Left ventricle myocardium superior (tissue), 1 donor: ENCODE measurements around the gene IL20. TPM values are rescaled to one million over a fixed set of nuclear protein-coding genes. Genes with fewer than 3 reads are reported as not detected.

Experiments
- ATAC-seq: fragments of 200-7000 bp; cut with Tn5 transposase; one replicate; pipeline ENCODE4 v1.9.1; 2020; ENCODE audit warnings: mild to moderate bottlenecking, moderate library complexity
- DNase-seq: peaks from one replicate; pipeline ENCODE4 v3.0.0-alpha.2; 2020
- intact Hi-C: fragments of 100-400 bp; cut with micrococcal nuclease; formaldehyde crosslinking; loops from one replicate; pipeline ENCODE4 v1.11.0; 2022
- total RNA-seq: library from RNA; stranded (reverse); fragmentation: NEBNext Ultra II Directional; extraction: Animal tissue kit (Norgen Biotek cat#: 25700); gene quantifications from one replicate; pipeline ENCODE4 v1.2.1, GENCODE V29; 2021
- donor health status: DM: no; HTN: yes; CAD: no; lungs with severe emphysema.

Gene IL20
- total RNA-seq, 1 donor from 2014 or later: not detected

DNA sequence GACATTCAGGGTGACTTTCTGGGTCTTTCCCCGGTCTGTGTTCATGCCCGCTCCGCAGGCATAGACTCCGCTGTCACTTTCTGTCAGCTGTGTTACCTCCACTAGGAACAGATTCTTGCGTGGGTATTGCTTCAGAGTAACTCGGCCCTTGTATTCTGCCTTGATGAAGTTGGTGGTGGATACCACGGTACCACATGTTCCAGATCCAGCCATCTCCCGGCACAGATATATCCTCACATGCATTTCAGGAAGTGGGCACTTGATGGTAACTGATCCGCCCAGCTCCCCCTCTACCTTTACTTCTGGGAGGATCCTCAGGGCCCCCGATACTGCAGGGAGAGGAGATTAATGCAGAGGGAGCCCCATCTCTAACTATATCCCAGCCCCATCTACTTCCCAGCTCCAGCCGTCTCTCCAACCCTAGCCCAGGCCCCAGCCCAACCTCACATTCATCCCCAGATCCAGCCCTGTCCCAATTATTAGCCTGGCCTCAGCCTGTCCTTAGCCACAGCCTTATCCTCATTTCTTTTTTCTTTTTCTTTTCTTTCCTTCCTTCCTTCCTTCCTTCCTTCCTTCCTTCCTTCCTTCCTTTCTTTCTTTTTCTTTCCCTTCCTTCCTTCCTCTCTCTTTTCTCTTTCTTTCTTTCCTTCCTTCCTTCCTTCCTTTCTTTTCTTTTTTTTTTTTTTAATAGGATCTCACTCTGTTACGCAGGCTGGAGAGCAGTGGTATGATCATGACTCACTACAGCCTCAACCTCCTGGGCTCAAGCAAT lies 48.5 kb downstream of the IL20 start:
- no peak for DNase-seq
- intact Hi-C loops: loop anchor here (5.0 kb wide), 2 partner anchors 187 to 282 kb away; no protein-coding TSS in a partner anchor
- ATAC-seq: no peak

DNA sequence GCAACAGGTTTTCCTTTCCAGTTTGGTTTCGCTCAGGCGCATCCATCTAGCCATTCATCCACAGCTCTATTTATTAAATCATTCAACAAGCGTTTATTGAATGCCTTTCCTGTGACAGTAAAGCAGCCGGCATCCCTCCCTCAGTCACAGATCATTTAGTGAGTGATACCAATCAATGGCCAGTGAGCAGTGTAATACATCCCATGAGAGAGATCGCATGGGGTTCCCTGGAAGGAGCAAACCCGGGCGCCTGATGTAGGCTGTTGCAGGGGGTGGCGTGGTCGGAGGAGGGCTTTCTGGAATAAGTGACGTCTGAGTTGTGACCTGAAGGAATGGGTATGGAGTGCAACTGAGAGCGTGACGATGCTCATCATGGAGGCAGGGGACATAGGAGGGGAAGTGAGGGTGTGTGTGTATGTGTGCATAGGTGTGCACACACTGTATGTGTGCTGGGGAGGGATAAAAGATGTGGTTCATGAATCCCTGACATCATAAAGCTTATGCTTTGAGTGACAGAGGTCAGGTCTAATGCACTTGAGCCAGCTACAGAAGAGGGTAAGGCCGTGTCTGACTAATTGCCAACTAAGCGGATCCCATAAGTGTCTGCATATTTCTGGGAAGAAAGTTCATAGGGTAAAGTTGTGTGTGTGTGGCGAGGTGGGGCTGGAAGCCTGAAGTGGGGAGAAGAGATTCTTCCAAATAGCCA lies 49.8 kb downstream of the IL20 start:
- ATAC-seq (no peak), DNase-seq (no peak)
- intact Hi-C loops: no loop called here

DNA sequence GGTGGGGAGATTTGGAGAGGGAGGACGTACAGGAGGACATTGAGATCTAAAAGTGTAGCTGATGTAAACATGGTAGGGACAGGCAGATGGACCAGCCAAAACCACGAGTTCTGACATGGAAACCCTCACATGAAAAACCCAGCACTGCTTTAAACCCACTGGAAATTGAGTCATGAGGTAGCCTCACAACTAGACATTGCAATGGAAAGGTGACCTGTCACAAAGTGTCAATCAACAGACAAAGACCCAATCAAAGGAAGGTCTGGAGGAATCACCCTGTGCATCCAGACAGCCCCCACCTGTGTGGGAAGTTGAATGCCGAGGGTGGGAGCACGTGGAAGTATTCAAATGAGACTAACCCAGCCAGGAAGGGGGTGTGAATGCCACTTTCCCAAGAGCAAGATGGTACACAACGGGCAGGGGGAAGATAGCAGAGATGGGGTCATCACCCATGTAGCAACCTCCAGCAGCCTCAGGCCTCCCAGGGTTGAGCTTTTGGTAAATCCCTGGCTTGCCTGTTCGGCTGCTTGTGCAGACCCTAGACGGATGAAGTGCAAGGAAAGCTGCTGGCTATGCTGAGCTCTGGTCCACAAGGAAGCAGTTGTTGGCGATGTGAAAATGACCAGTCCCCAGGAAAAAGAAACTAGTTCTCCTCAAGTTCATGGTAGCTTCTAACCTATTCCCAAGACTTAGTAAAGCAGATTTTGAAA lies 50.7 kb downstream of the IL20 start:
- DNase-seq: no peak
- intact Hi-C loops: no loop called here
- no peak for ATAC-seq

DNA sequence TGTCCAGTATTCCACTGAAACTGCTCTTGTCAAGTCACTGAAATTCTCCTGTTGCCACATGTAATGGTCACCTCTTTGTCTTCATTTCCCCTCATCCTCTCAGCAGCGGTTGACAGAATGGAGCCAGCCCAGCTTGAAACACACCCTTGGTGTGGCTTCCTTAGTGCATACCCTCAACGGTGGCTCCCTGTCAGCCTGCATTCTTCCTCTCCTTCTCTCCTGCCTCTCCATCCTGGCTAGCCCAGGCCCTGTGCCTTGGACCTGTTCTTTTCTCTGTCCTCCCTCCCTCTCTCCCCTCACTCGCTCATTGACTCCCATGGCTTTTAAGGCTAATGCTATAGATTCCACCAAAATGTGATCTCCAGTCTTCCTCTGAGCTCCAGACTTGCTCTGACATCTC lies 52.7 kb downstream of the IL20 start:
- intact Hi-C loops: no loop called here
- ATAC-seq: no peak
- no peak for DNase-seq

Other genes with a start within 250 kb of the IL20 start
- 22.2 TPM for gene DYRK3, start 230.1 kb upstream of the IL20 start, total RNA-seq
- gene MAPKAPK2, start 180.7 kb upstream of the IL20 start, total RNA-seq: 228 TPM
- gene IL19, start 94.8 kb upstream of the IL20 start, total RNA-seq: not detected
- gene IL10, start 93.1 kb upstream of the IL20 start, total RNA-seq: 0.37 TPM
- gene IL24, start 31.8 kb downstream of the IL20 start, total RNA-seq: not detected
- 6.2 TPM for gene FCMR, start 56.3 kb downstream of the IL20 start, total RNA-seq
- gene PIGR, start 80.8 kb downstream of the IL20 start, total RNA-seq: not detected
- gene FCAMR, start 104.8 kb downstream of the IL20 start, total RNA-seq: not detected
- 2.0 TPM for gene C1orf116, start 167.1 kb downstream of the IL20 start, total RNA-seq
- gene YOD1, start 185.6 kb downstream of the IL20 start, total RNA-seq: 4.9 TPM
- 99.0 TPM for gene PFKFB2, start 187.7 kb downstream of the IL20 start, total RNA-seq
- not detected for gene C4BPB, start 223.2 kb downstream of the IL20 start, total RNA-seq
- gene C4BPA, start 238.6 kb downstream of the IL20 start, total RNA-seq: not detected